ENCODE results near the gene BICRA. TPM values are rescaled to one million over a fixed set of nuclear protein-coding genes. Genes with fewer than 3 reads are reported as not detected.
"Not testable (repeated sequence)": the region's sequence is repeated elsewhere in the genome, so short reads cannot be mapped to it uniquely, and the experiment has no call there.

The BICRA gene
- total RNA-seq, 2 donors from 2014 or later = 10.3 to 12.2 TPM

GRCh38 chr19:47593860-47594259 lies 15.1 kb upstream of the BICRA start:
- Mint-ChIP-seq H3K9me3 (no peaks in the 10 kb centered on the region), H3K4me3 (no peak overlapping the region), H3K27ac (no peak overlapping the region), H3K36me3 (ENCODE audit: low read depth) (no peaks in the 10 kb centered on the region), H3K4me1 (no peaks in the 10 kb centered on the region), H3K27me3 (no peaks in the 10 kb centered on the region)
- no peak for ATAC-seq (replicated peaks)

- Mint-ChIP-seq H3K4me3 (no peak overlapping the region), H3K36me3 (ENCODE audit: low read depth) (no peaks in the 10 kb centered on the region), H3K27me3 (no peaks in the 10 kb centered on the region), H3K4me1 (peaks cover 5% of the 10 kb centered on the region), H3K27ac (no peak overlapping the region), H3K9me3 (no peaks in the 10 kb centered on the region)
- ATAC-seq (replicated peaks) = no peak
Measured at GRCh38 chr19:47595944-47596343, 13.0 kb upstream of the BICRA start.

GRCh38 chr19:47598407-47599349 lies 10.3 kb upstream of the BICRA start:
- peak overlapping the region; percentile 87 for H3K4me3 Mint-ChIP-seq
- no peaks in the 10 kb centered on the region for H3K27me3 Mint-ChIP-seq
- no peak overlapping the region for H3K27ac Mint-ChIP-seq
- H3K9me3 Mint-ChIP-seq = no peaks in the 10 kb centered on the region
- ATAC-seq (replicated peaks) = no peak
- H3K36me3 Mint-ChIP-seq (ENCODE audit: low read depth) = no peaks in the 10 kb centered on the region
- H3K4me1 Mint-ChIP-seq = peaks cover 5% of the 10 kb centered on the region

GRCh38 chr19:47599671-47600245 lies 9.2 kb upstream of the BICRA start:
- H3K27me3 Mint-ChIP-seq; H3K36me3 Mint-ChIP-seq (ENCODE audit: low read depth); H3K4me1 Mint-ChIP-seq; ATAC-seq (replicated peaks); H3K9me3 Mint-ChIP-seq: not testable (repeated sequence)
- Mint-ChIP-seq H3K4me3 (peak overlapping the region; percentile 87), H3K27ac (peak overlapping the region; percentile 81)

GRCh38 chr19:47600246-47601179 lies 8.4 kb upstream of the BICRA start:
- Mint-ChIP-seq H3K27ac (peak overlapping the region; percentile 81), H3K4me1 (peaks cover 5% of the 10 kb centered on the region), H3K27me3 (no peaks in the 10 kb centered on the region), H3K36me3 (ENCODE audit: low read depth) (no peaks in the 10 kb centered on the region), H3K4me3 (peak overlapping the region; percentile 87), H3K9me3 (no peaks in the 10 kb centered on the region)
- peak; percentile 98 for ATAC-seq (replicated peaks)

- no peaks in the 10 kb centered on the region for H3K36me3 Mint-ChIP-seq (ENCODE audit: low read depth)
- H3K27ac Mint-ChIP-seq = peak overlapping the region; percentile 52
- H3K4me3 Mint-ChIP-seq = peak overlapping the region; percentile 87
- ATAC-seq (replicated peaks) = no peak
- H3K9me3 Mint-ChIP-seq = no peaks in the 10 kb centered on the region
- H3K4me1 Mint-ChIP-seq = peaks cover 5% of the 10 kb centered on the region
- no peaks in the 10 kb centered on the region for H3K27me3 Mint-ChIP-seq
Measured at GRCh38 chr19:47601180-47601904, 7.6 kb upstream of the BICRA start.

GRCh38 chr19:47603706-47604565 lies 5.0 kb upstream of the BICRA start:
- Mint-ChIP-seq H3K27me3 (no peaks in the 10 kb centered on the region), H3K9me3 (no peaks in the 10 kb centered on the region), H3K36me3 (ENCODE audit: low read depth) (no peaks in the 10 kb centered on the region), H3K4me1 (peaks cover 5% of the 10 kb centered on the region), H3K4me3 (no peak overlapping the region), H3K27ac (no peak overlapping the region)
- ATAC-seq (replicated peaks) = no peak

GRCh38 chr19:47607564-47608073 lies 1.3 kb upstream of the BICRA start:
- ATAC-seq (replicated peaks) = no peak
- H3K9me3 Mint-ChIP-seq = no peaks in the 10 kb centered on the region
- peaks cover 9% of the 10 kb centered on the region for H3K4me1 Mint-ChIP-seq
- peak overlapping the region; percentile 77 for H3K27ac Mint-ChIP-seq
- H3K4me3 Mint-ChIP-seq = peak overlapping the region; percentile 80
- no peaks in the 10 kb centered on the region for H3K27me3 Mint-ChIP-seq
- no peaks in the 10 kb centered on the region for H3K36me3 Mint-ChIP-seq (ENCODE audit: low read depth)

- Mint-ChIP-seq H3K4me1 (peaks cover 9% of the 10 kb centered on the region), H3K27ac (peak overlapping the region; percentile 87), H3K9me3 (no peaks in the 10 kb centered on the region), H3K27me3 (no peaks in the 10 kb centered on the region), H3K4me3 (peak overlapping the region; percentile 80), H3K36me3 (ENCODE audit: low read depth) (no peaks in the 10 kb centered on the region)
- ATAC-seq (replicated peaks) = peak; percentile 94
Measured at GRCh38 chr19:47608074-47608918, 638 bp upstream of the BICRA start.

- no peaks in the 10 kb centered on the region for H3K27me3 Mint-ChIP-seq
- no peaks in the 10 kb centered on the region for H3K9me3 Mint-ChIP-seq
- H3K27ac Mint-ChIP-seq = peak overlapping the region; percentile 67
- no peaks in the 10 kb centered on the region for H3K36me3 Mint-ChIP-seq (ENCODE audit: low read depth)
- peak overlapping the region; percentile 80 for H3K4me3 Mint-ChIP-seq
- peaks cover 9% of the 10 kb centered on the region for H3K4me1 Mint-ChIP-seq
- peak; percentile 8 for ATAC-seq (replicated peaks)
Measured at GRCh38 chr19:47609906-47610894, 1.3 kb downstream of the BICRA start.

GRCh38 chr19:47610902-47611301 lies 2.0 kb downstream of the BICRA start:
- Mint-ChIP-seq H3K9me3 (no peaks in the 10 kb centered on the region), H3K4me3 (peak overlapping the region; percentile 80), H3K27ac (peak overlapping the region; percentile 67), H3K36me3 (ENCODE audit: low read depth) (no peaks in the 10 kb centered on the region), H3K27me3 (no peaks in the 10 kb centered on the region), H3K4me1 (peaks cover 9% of the 10 kb centered on the region)
- no peak for ATAC-seq (replicated peaks)

Data from activated T-helper 17 cell treated with anti-CD3 and anti-CD28 coated beads, Interleukin-2, amount 50 U/mL, for 72 hours (primary cell).